SJSA1 (cell line): ENCODE results near the gene DPF3. TPM values are rescaled to one million over a fixed set of nuclear protein-coding genes. Genes with fewer than 3 reads are reported as not detected.

ENCODE experiments used
- DNase-seq, 2 experiments: peaks; one replicate each; pipeline ENCODE4 v3.0.0-alpha.2; 2015 to 2020; ENCODE audit warnings: low spot score in 2 of 2, low read depth in 1 of 2
- H3K27ac ChIP-seq: fragments of 250-450 bp; sonication (Bioruptor Pico); 2 replicates; pipeline ENCODE4 v1.5.1; 2020; ENCODE audit warnings: mild to moderate bottlenecking, moderate library complexity
- H3K27me3 ChIP-seq: fragments of 250-450 bp; sonication (Bioruptor Pico); replicated peaks from 2 replicates; pipeline ENCODE4 v1.5.1; 2020; ENCODE audit warnings: mild to moderate bottlenecking, moderate library complexity
- H3K36me3 ChIP-seq: fragments of 250-450 bp; sonication (Bioruptor Pico); 2 replicates; pipeline ENCODE4 v1.5.1; 2020; ENCODE audit warnings: mild to moderate bottlenecking
- H3K4me1 ChIP-seq: fragments of 250-450 bp; sonication (Bioruptor Pico); replicated peaks from 2 replicates; pipeline ENCODE4 v1.6.1; 2021; ENCODE audit warnings: mild to moderate bottlenecking
- H3K4me3 ChIP-seq: fragments of 250-450 bp; sonication (Bioruptor Pico); 2 replicates; pipeline ENCODE4 v1.5.1; 2020; ENCODE audit warnings: mild to moderate bottlenecking
- H3K9me3 ChIP-seq: fragments of 250-450 bp; sonication (Bioruptor Pico); replicated peaks from 2 replicates; pipeline ENCODE4 v1.5.1; 2020; ENCODE audit warnings: mild to moderate bottlenecking
- total RNA-seq: library from RNA; depleted of rRNA; stranded (reverse); fragments of >200 nt; shearing (Covaris generic); gene quantifications from 2 replicates; pipeline ENCODE4 v1.2.3, GENCODE V29; 2014

DPF3 gene
- total RNA-seq, 1 experiment from 2014 or later, result 2.1 TPM

DNA sequence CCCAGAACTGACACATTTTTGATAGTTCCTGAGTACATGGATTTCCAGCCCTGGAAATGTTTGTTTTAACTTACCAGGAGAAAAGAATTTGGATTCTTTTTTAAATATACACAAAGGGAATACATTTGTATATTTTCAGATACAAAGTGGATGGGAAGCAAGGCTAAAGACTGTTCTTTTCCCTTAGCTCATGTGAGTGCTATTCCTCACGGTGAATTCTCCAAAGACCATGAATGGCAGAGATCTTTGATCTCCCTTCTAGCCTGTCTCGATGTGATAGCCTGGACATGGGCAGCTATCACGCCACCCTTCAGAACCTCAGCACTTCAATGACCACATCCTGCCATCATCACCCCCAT lies 91.3 kb downstream of the DPF3 start:
- H3K36me3 ChIP-seq, result no peaks in the 10 kb centered on the region
- H3K4me1 ChIP-seq, result peaks cover 22% of the 10 kb centered on the region
- H3K27me3 ChIP-seq, result no peaks in the 10 kb centered on the region
- H3K4me3 ChIP-seq, result no peak overlapping the region
- no peaks in the 10 kb centered on the region for H3K9me3 ChIP-seq
- peak in 1 of 2 experiments; percentile 13 for DNase-seq
- H3K27ac ChIP-seq, result no peak overlapping the region

DNA sequence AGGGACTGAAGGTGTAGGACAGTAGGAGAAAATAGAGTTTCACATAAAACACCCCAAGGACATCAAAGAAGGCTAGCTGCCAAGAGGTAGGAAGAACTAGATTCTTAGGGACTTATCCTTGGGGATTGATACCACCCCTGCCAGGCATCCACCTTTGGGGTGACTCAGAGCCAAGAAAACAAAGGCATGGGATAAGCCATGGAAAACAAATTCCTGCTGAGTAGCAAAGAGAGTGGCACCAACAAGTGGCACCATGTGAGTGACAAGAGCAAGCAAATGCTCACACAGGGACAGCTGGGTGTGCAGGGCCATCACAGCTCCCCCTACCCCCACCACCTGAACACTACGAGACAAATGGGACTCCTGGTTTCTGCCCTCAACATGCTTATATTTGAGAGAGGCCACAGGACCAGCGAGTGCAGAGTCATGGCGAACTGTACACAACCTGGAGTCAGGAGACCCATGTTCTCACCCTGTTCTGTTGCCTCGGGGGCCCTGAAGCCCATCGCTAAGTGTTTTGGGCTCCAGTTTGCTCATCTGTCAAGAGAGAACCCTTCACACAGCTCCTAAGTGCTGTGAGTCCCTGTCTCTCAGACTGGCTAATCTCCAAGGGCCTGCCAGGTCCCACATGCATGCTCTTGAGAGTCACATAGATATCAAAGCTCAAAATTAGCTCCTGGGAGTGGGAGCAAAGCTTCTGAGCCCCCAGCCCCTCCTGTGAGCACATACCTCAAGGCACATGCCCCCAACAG lies 91.9 kb downstream of the DPF3 start:
- Histone ChIP-seq H3K4me1 (peaks cover 22% of the 10 kb centered on the region), H3K9me3 (no peaks in the 10 kb centered on the region), H3K27me3 (no peaks in the 10 kb centered on the region), H3K36me3 (no peaks in the 10 kb centered on the region), H3K27ac (peak overlapping the region; percentile 50; the same call in 1 of the 2 replicates), H3K4me3 (no peak overlapping the region)
- peak in 1 of 2 experiments; percentile 8 for DNase-seq

DNA sequence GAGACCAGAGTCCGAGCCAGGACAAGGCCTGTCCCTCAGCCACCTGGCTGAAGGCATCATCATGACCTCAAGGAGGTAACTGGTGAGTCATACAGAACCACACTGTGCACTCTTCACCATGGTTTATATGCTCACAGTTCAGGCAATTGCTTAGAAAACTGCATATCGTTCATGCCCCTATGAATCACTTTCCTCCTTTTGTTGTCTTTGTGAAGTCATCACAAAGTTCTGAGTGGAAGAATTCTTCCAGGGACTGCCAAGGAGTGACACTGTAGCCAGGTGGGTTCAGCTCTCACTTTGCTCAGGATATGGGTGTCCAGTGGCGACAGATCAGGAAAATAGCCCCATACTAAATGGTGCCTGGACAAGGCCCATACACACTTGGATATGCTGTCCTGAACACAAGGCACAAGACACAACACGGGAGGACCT lies 92.5 kb downstream of the DPF3 start:
- H3K4me3 ChIP-seq, result no peak overlapping the region
- H3K4me1 ChIP-seq, result peaks cover 22% of the 10 kb centered on the region
- no peaks in the 10 kb centered on the region for H3K36me3 ChIP-seq
- H3K27ac ChIP-seq, result peak overlapping the region; percentile 50; the same call in 1 of the 2 replicates
- DNase-seq, result peak; percentile 48 to 56
- no peaks in the 10 kb centered on the region for H3K27me3 ChIP-seq
- no peaks in the 10 kb centered on the region for H3K9me3 ChIP-seq

GRCh38 chr14:72800848-72801370 lies 93.0 kb downstream of the DPF3 start:
- H3K27me3 ChIP-seq, result no peaks in the 10 kb centered on the region
- DNase-seq, result no peak
- peaks cover 22% of the 10 kb centered on the region for H3K4me1 ChIP-seq
- no peaks in the 10 kb centered on the region for H3K36me3 ChIP-seq
- H3K9me3 ChIP-seq, result no peaks in the 10 kb centered on the region
- H3K27ac ChIP-seq, result no peak overlapping the region
- H3K4me3 ChIP-seq, result no peak overlapping the region

GRCh38 chr14:72800296-72800695 lies 93.6 kb downstream of the DPF3 start:
- Histone ChIP-seq H3K27ac (no peak overlapping the region), H3K9me3 (no peaks in the 10 kb centered on the region), H3K36me3 (no peaks in the 10 kb centered on the region), H3K4me3 (no peak overlapping the region), H3K27me3 (no peaks in the 10 kb centered on the region), H3K4me1 (peaks cover 22% of the 10 kb centered on the region)
- DNase-seq, result no peak

GRCh38 chr14:72796935-72797334 lies 97.0 kb downstream of the DPF3 start:
- no peak overlapping the region for H3K4me3 ChIP-seq
- H3K9me3 ChIP-seq, result no peaks in the 10 kb centered on the region
- H3K27ac ChIP-seq, result no peak overlapping the region
- H3K27me3 ChIP-seq, result no peaks in the 10 kb centered on the region
- DNase-seq, result no peak
- H3K4me1 ChIP-seq, result peaks cover 12% of the 10 kb centered on the region
- H3K36me3 ChIP-seq, result no peaks in the 10 kb centered on the region

DNA sequence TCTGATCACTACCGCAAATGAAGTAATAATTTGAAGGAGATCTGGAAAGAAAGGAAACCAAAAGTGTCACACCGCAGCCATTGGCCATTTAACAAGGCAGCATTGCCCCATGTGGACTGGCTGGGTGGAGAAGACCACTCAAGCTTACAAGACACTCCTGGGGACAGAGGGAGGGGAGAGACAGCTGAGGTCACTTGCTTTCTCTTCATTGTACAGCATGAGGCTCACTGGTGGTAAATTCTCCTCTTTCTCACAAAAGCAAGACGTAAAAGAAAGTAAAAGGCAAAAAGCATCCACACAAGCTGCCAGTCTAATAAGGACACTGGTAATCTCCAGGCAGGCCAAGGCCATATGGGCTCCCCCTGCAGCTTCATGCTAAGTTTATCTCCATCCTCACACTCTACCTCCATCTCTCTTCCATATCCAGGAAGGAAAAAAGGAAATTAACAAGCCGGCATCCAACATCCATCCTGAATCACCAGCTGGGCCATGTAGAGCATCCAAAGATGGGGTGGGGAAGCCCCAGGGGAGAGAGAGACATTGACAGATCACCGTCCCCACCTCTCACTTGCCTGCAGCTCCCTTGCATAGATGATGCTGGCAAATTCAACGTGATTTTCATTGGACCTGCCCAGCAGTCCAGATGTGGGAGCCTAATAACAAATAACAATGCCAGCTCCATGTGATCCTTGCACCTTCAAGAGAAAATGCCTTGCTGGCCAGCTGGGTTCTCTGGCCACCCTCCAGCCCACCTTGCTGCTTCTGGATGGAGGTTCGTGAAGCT lies 100.6 kb downstream of the DPF3 start:
- no peak overlapping the region for H3K27ac ChIP-seq
- H3K27me3 ChIP-seq, result no peaks in the 10 kb centered on the region
- H3K4me3 ChIP-seq, result no peak overlapping the region
- DNase-seq, result no peak
- no peaks in the 10 kb centered on the region for H3K9me3 ChIP-seq
- H3K36me3 ChIP-seq, result no peaks in the 10 kb centered on the region
- no peaks in the 10 kb centered on the region for H3K4me1 ChIP-seq

- H3K36me3 ChIP-seq, result no peaks in the 10 kb centered on the region
- no peak overlapping the region for H3K4me3 ChIP-seq
- no peaks in the 10 kb centered on the region for H3K27me3 ChIP-seq
- no peak for DNase-seq
- H3K27ac ChIP-seq, result no peak overlapping the region
- no peaks in the 10 kb centered on the region for H3K4me1 ChIP-seq
- H3K9me3 ChIP-seq, result no peaks in the 10 kb centered on the region
Measured at GRCh38 chr14:72792051-72792788, 101.7 kb downstream of the DPF3 start.

DNA sequence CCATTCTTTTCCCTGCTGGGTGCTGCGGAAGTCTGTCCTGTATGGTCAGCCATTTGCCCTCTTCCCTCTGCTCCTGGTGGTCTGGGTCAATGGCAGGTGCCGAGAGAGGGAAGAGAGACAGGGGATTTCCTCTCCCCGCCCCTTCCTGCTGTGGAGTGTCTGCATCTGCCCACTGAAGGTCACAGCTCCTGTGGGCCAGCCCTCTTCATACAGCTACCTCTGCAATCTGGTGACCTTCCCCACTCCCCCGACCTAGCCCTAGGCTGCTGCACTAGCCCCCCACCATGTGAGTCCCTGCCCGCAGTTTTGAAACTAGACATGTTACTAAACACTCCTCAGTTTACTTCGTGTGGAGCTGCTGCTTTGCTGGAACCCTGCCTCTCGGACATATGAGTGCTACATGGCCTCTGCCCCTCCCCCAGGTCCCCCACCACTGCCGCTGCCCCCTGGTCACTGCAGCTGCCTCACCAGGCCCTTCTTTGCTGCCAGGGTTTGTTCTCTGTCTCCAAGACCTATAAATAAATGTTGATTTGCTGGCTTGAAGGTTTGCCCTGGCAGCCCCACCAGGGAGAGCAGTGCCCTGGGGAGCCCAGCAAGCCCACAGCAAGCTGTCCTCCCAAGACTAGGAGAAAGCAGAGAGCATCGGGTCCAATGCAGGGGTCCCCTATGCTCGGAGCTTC lies 102.9 kb downstream of the DPF3 start:
- Histone ChIP-seq H3K4me3 (no peak overlapping the region), H3K27me3 (no peaks in the 10 kb centered on the region), H3K9me3 (no peaks in the 10 kb centered on the region), H3K27ac (no peak overlapping the region), H3K36me3 (no peaks in the 10 kb centered on the region), H3K4me1 (no peaks in the 10 kb centered on the region)
- no peak for DNase-seq

DNA sequence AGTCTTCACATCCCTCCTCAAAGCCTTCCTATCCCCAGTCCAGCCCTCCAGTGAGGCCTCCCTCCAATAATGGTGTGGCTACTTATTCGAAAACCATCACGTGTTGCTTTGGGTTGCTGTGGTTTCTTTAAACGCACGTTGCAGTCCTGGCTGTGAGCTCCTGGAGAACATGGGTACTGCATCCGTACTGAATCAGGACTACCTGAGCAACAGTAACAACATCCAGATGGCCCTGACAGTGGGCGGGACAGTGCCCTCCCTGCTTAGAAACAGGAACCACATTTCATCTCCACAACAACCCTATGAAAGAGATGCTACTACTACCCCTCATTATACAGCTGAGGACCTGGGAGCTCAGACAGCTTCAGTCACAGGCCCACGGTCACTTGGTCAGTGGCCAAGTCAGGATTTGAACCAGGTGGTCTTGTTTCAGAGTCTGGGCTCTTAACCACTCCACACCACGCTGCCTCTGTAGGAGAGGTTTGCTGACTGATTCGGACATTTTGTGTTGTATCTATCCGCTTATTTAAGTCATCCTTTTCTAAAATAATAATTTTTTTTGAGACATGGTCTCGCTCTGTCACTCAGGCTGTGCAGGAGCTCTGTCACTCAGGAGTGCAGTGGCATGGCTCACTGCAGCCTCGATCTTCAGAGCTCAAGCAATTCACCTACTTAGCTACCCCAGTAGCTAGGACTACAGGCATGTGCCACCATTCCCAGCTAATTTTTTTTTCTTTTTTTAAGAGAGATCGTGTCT lies 104.8 kb downstream of the DPF3 start:
- Histone ChIP-seq H3K27me3 (no peaks in the 10 kb centered on the region), H3K9me3 (no peaks in the 10 kb centered on the region), H3K4me1 (no peaks in the 10 kb centered on the region), H3K36me3 (no peaks in the 10 kb centered on the region), H3K27ac (no peak overlapping the region), H3K4me3 (no peak overlapping the region)
- no peak for DNase-seq

GRCh38 chr14:72788255-72788654 lies 105.6 kb downstream of the DPF3 start:
- H3K9me3 ChIP-seq, result no peaks in the 10 kb centered on the region
- H3K4me3 ChIP-seq, result no peak overlapping the region
- H3K36me3 ChIP-seq, result no peaks in the 10 kb centered on the region
- H3K4me1 ChIP-seq, result no peaks in the 10 kb centered on the region
- no peak overlapping the region for H3K27ac ChIP-seq
- H3K27me3 ChIP-seq, result no peaks in the 10 kb centered on the region
- DNase-seq, result no peak

- no peaks in the 10 kb centered on the region for H3K27me3 ChIP-seq
- H3K4me1 ChIP-seq, result no peaks in the 10 kb centered on the region
- H3K27ac ChIP-seq, result no peak overlapping the region
- no peak for DNase-seq
- H3K4me3 ChIP-seq, result no peak overlapping the region
- H3K36me3 ChIP-seq, result no peaks in the 10 kb centered on the region
- no peaks in the 10 kb centered on the region for H3K9me3 ChIP-seq
Measured at GRCh38 chr14:72787841-72788240, 106.1 kb downstream of the DPF3 start.
